Measurements from ENCODE around the gene GLIPR1L2. TPM values are rescaled to one million over a fixed set of nuclear protein-coding genes. Genes with fewer than 3 reads are reported as not detected.

GLIPR1L2 gene
- total RNA-seq, 1 donor from 2014 or later, result 0.65 TPM

- no peak for DNase-seq (ENCODE audit: low read depth)
Observed at GRCh38 chr12:75477137-75477536, 86.2 kb downstream of the GLIPR1L2 start.

GRCh38 chr12:75478116-75478794 lies 87.4 kb downstream of the GLIPR1L2 start:
- DNase-seq (ENCODE audit: low read depth), result peak; percentile 49

GRCh38 chr12:75479963-75480461 lies 89.1 kb downstream of the GLIPR1L2 start:
- DNase-seq (ENCODE audit: low read depth), result peak; percentile 92

GRCh38 chr12:75480469-75480949 lies 89.6 kb downstream of the GLIPR1L2 start, which contains the start of gene GLIPR1:
Gene GLIPR1, plus strand, starts transcription at chr12:75480755. Its CDS starts 126 bp downstream, at chr12:75480881.
- peak; percentile 99 for DNase-seq (ENCODE audit: low read depth)

- DNase-seq (ENCODE audit: low read depth), result peak; percentile 57
Observed at GRCh38 chr12:75481013-75481705, 90.3 kb downstream of the GLIPR1L2 start.

GRCh38 chr12:75481774-75482173 lies 90.9 kb downstream of the GLIPR1L2 start:
- peak; percentile 38 for DNase-seq (ENCODE audit: low read depth)

Other genes with a start within 250 kb of the GLIPR1L2 start
- gene KCNC2, start 181.2 kb upstream of the GLIPR1L2 start, total RNA-seq, result under 0.01 TPM in 1 of 2 replicates, not detected in the other
- 0.87 and 11.6 TPM in 2 replicates for gene CAPS2, start 60.8 kb upstream of the GLIPR1L2 start, total RNA-seq
- gene GLIPR1L1, start 56.4 kb upstream of the GLIPR1L2 start, total RNA-seq, result not detected in 2 replicates
- gene GLIPR1, start 89.7 kb downstream of the GLIPR1L2 start, total RNA-seq, result 34.4 and 45.3 TPM in 2 replicates
- gene KRR1, start 120.5 kb downstream of the GLIPR1L2 start, total RNA-seq, result 44.3 and 87.5 TPM in 2 replicates

Measured in renal cortical epithelial cell (primary cell).